Neural progenitor cell (in vitro differentiated cells): ENCODE data around the gene SCCPDH. TPM values are rescaled to one million over a fixed set of nuclear protein-coding genes. Genes with fewer than 3 reads are reported as not detected.
"Not testable (repeated sequence)": the region's sequence is repeated elsewhere in the genome, so short reads cannot be mapped to it uniquely, and the experiment has no call there.

ENCODE experiments used
- DNase-seq: peaks from one replicate; pipeline ENCODE4 v3.0.0-alpha.2; 2016; ENCODE audit warnings: low spot score
- H2AFZ ChIP-seq: fragments of 200-600 bp; sonication (generic); replicated peaks from 2 replicates; pipeline ENCODE4 v1.6.1; 2016; ENCODE audit warnings: antibody characterized with exemption
- H3F3A ChIP-seq: fragments of 200-600 bp; sonication (generic); 2 replicates; pipeline ENCODE4 v1.6.1; 2016; ENCODE audit warnings: antibody characterized with exemption, low read depth
- H3K27ac ChIP-seq: fragments of 200-600 bp; sonication (generic); 2 replicates; pipeline ENCODE4 v1.5.1; 2016; ENCODE audit warnings: mild to moderate bottlenecking
- H3K27me3 ChIP-seq: fragments of 200-600 bp; sonication (generic); 2 replicates; pipeline ENCODE4 v1.6.1; 2016; ENCODE audit warnings: mild to moderate bottlenecking, moderate library complexity
- H3K36me3 ChIP-seq: fragments of 200-600 bp; sonication (generic); 2 replicates; pipeline ENCODE4 v1.5.1; 2016
- H3K4me1 ChIP-seq: fragments of 200-600 bp; sonication (generic); 2 replicates; pipeline ENCODE4 v1.6.1; 2016; ENCODE audit warnings: mixed run types
- H3K4me2 ChIP-seq: fragments of 200-600 bp; sonication (generic); 2 replicates; pipeline ENCODE4 v1.6.1; 2016
- H3K4me3 ChIP-seq: fragments of 200-600 bp; sonication (generic); 2 replicates; pipeline ENCODE4 v1.5.1; 2016
- H3K79me2 ChIP-seq: fragments of 200-600 bp; sonication (generic); 2 replicates; pipeline ENCODE4 v1.6.1; 2016; ENCODE audit warnings: low read depth
- H3K9ac ChIP-seq: fragments of 200-600 bp; sonication (generic); 2 replicates; pipeline ENCODE4 v1.6.1; 2016
- H3K9me3 ChIP-seq: fragments of 200-600 bp; sonication (generic); 2 replicates; pipeline ENCODE4 v1.5.1; 2016; ENCODE audit warnings: low read depth
- H4K20me1 ChIP-seq: fragments of 200-600 bp; sonication (generic); 2 replicates; pipeline ENCODE4 v1.6.1; 2016; ENCODE audit warnings: low read depth
- H3K27ac Mint-ChIP-seq: 3 replicates; pipeline ENCODE4 v1.8.0; 2021; ENCODE audit warnings: mixed read lengths
- H3K27me3 Mint-ChIP-seq: 2 replicates; pipeline ENCODE4 v1.8.0; 2022; ENCODE audit warnings: low read depth, mild to moderate bottlenecking, inconsistent platforms, moderate library complexity, mixed read lengths; ENCODE audit not compliant: insufficient read depth
- H3K36me3 Mint-ChIP-seq: 3 replicates; pipeline ENCODE4 v1.8.0; 2021; ENCODE audit warnings: mixed read lengths
- H3K4me1 Mint-ChIP-seq: 3 replicates; pipeline ENCODE4 v1.8.0; 2021; ENCODE audit warnings: mixed read lengths
- H3K4me3 Mint-ChIP-seq: 3 replicates; pipeline ENCODE4 v1.8.0; 2021; ENCODE audit warnings: mild to moderate bottlenecking, moderate library complexity, mixed read lengths
- H3K9me3 Mint-ChIP-seq: 3 replicates; pipeline ENCODE4 v1.8.0; 2020; ENCODE audit warnings: mixed read lengths
- EZH2 ChIP-seq: fragments of 200-600 bp; sonication (generic); IDR thresholded peaks from 2 replicates; pipeline ENCODE4 v1.6.1; 2017; ENCODE audit warnings: antibody characterized with exemption, mild to moderate bottlenecking, moderate library complexity
- EZH2phosphoT487 ChIP-seq: fragments of 200-600 bp; sonication (generic); IDR thresholded peaks from 2 replicates; pipeline ENCODE4 v1.6.1; 2017; ENCODE audit warnings: antibody characterized with exemption
- total RNA-seq: library from RNA; depleted of rRNA; stranded (reverse); fragments of >200 nt; gene quantifications from 2 replicates; pipeline ENCODE4 v1.2.3, GENCODE V29; 2015; ENCODE audit warnings: low replicate concordance
- TF ChIP-seq, protein P1 (sequence below): fragments of 200-600 bp; sonication (generic); IDR thresholded peaks from 2 replicates; pipeline ENCODE4 v1.5.1; 2017; ENCODE audit warnings: antibody characterized with exemption, mild to moderate bottlenecking

Gene SCCPDH
- total RNA-seq, 1 donor from 2014 or later: 56.3 TPM

DNA sequence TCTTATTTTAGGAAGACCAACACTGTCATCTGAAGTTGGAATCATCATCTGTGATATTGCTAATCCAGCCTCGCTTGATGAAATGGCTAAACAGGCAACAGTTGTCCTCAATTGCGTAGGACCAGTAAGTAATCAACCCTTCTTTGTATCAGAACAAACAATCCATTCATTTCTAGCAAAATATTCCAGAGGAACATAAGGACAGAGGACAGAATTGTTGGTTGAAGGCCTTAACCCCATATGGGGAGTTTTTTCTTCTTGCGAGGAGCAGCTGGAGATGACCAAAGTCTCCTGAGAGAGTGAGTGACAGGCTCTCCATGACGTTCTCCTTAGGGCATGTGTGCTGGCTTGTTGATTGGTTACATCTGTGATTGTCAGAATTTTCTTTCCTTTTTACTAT lies 2.7 kb downstream of the SCCPDH start:
- Histone ChIP-seq H3K36me3 (peaks cover 12% of the 10 kb centered on the region), H3K4me1 (peaks cover 7% of the 10 kb centered on the region), H3K79me2 (peaks cover 17% of the 10 kb centered on the region), H4K20me1 (no peaks in the 10 kb centered on the region), H3K27ac (no peak overlapping the region), H3K4me3 (no peak overlapping the region), H2AFZ (no peak overlapping the region), H3K9ac (no peak overlapping the region), H3F3A (no peaks in the 10 kb centered on the region), H3K27me3 (no peaks in the 10 kb centered on the region), H3K4me2 (no peak overlapping the region), H3K9me3 (no peaks in the 10 kb centered on the region)
- peaks cover 20% of the 10 kb centered on the region for H3K9me3 Mint-ChIP-seq
- no peaks in the 10 kb centered on the region for H3K27me3 Mint-ChIP-seq
- no peak overlapping the region for H3K4me3 Mint-ChIP-seq
- peaks cover 52% of the 10 kb centered on the region for H3K36me3 Mint-ChIP-seq
- no peak for TF ChIP-seq EZH2
- no peak overlapping the region for H3K27ac Mint-ChIP-seq
- peaks cover 14% of the 10 kb centered on the region for H3K4me1 Mint-ChIP-seq
- DNase-seq: no peak

DNA sequence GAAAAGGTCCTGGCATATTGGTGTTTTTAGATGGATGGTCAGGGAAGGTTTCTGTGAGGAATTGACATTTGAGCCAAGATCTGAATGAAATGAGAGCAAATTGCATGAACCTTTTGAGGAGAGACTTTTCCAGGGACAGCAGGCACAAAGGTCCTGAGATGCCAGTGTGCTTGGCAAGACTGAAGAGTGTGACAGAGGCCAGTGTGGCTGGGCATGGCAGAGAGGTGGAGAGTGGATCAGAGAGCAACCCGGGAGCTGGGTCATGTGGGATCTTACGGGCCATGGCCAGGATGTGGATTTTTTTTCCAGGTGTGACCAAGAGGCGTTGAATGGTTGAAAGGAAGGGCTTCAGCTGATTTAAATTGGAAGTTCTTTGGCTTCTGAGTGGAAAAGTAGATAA lies 3.4 kb downstream of the SCCPDH start:
- peaks cover 14% of the 10 kb centered on the region for H3K4me1 Mint-ChIP-seq

DNA sequence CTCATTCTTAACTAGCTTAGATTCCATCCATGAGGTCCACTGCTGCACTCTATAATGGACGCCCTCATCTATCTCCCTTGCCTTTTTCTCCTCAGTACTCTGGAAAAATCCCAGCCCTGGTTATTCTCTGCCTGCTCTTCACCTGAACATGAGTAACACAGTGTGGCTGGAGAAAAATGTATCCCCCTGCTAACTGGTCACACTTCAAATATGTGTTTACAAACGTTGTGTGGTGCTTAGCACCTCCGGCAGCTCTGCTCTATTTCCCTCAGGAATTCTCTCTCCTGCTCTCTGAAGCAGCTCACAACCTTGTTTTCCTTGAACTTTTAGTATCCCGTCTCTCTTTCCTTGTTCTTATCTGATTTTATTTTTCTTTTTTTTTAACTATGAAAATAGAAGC lies 4.1 kb downstream of the SCCPDH start:
- no peak overlapping the region for H3K27ac Mint-ChIP-seq

More for the DNA sequence above, 3.4 kb downstream of the SCCPDH start:
- no peaks in the 10 kb centered on the region for H3K9me3 ChIP-seq
- no peak overlapping the region for H3K4me3 ChIP-seq
- H3K27me3 ChIP-seq: no peaks in the 10 kb centered on the region
- peaks cover 12% of the 10 kb centered on the region for H3K36me3 ChIP-seq
- Mint-ChIP-seq H3K27me3 (no peaks in the 10 kb centered on the region), H3K36me3 (peaks cover 54% of the 10 kb centered on the region), H3K27ac (no peak overlapping the region), H3K4me3 (no peak overlapping the region), H3K9me3 (peaks cover 20% of the 10 kb centered on the region)
- H4K20me1 ChIP-seq: no peaks in the 10 kb centered on the region
- H3K4me2 ChIP-seq: no peak overlapping the region
- H3F3A ChIP-seq: no peaks in the 10 kb centered on the region
- no peak for DNase-seq
- no peak overlapping the region for H2AFZ ChIP-seq
- peaks cover 7% of the 10 kb centered on the region for H3K4me1 ChIP-seq
- no peak overlapping the region for H3K27ac ChIP-seq
- H3K79me2 ChIP-seq: peaks cover 17% of the 10 kb centered on the region
- TF ChIP-seq EZH2phosphoT487 (no peak), EZH2 (no peak)
- TF ChIP-seq, protein P1, sequence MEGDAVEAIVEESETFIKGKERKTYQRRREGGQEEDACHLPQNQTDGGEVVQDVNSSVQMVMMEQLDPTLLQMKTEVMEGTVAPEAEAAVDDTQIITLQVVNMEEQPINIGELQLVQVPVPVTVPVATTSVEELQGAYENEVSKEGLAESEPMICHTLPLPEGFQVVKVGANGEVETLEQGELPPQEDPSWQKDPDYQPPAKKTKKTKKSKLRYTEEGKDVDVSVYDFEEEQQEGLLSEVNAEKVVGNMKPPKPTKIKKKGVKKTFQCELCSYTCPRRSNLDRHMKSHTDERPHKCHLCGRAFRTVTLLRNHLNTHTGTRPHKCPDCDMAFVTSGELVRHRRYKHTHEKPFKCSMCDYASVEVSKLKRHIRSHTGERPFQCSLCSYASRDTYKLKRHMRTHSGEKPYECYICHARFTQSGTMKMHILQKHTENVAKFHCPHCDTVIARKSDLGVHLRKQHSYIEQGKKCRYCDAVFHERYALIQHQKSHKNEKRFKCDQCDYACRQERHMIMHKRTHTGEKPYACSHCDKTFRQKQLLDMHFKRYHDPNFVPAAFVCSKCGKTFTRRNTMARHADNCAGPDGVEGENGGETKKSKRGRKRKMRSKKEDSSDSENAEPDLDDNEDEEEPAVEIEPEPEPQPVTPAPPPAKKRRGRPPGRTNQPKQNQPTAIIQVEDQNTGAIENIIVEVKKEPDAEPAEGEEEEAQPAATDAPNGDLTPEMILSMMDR: no peak
- H3K9ac ChIP-seq: no peak overlapping the region

DNA sequence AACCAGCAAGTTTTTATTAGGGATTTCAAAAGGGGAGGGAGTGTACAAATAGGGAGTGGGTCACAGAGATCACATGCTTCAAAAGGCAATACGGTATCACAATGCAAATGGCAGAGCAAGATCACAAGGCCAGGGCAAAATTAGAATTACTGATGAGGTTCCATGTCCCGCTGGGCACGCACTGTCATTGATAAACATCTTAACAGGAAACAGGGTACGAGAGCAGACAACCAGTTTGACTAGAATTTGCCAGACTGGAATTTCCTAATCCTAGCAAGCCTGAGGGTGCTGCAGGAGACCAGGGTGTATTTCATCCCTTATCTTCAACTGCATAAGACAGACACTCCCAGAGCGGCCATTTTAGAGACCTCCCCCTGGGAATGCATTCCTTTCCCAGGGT lies 4.8 kb downstream of the SCCPDH start:
- Mint-ChIP-seq H3K36me3 (peaks cover 61% of the 10 kb centered on the region), H3K4me1 (peaks cover 11% of the 10 kb centered on the region), H3K9me3 (peaks cover 18% of the 10 kb centered on the region)
- not testable (repeated sequence) for DNase-seq, H3K27ac Mint-ChIP-seq, H3K4me3 Mint-ChIP-seq, H2AFZ ChIP-seq, H3K9me3 ChIP-seq, H3K4me1 ChIP-seq, H3K4me3 ChIP-seq, H4K20me1 ChIP-seq, H3K4me2 ChIP-seq, H3K9ac ChIP-seq, H3K27me3 Mint-ChIP-seq, H3F3A ChIP-seq, H3K27me3 ChIP-seq, H3K27ac ChIP-seq
- Histone ChIP-seq H3K79me2 (peaks cover 17% of the 10 kb centered on the region), H3K36me3 (peaks cover 12% of the 10 kb centered on the region)

More for the DNA sequence above, 4.1 kb downstream of the SCCPDH start:
- no peak overlapping the region for H3K9ac ChIP-seq
- H3K4me2 ChIP-seq: no peak overlapping the region
- Mint-ChIP-seq H3K4me1 (peaks cover 14% of the 10 kb centered on the region), H3K36me3 (peaks cover 54% of the 10 kb centered on the region), H3K4me3 (no peak overlapping the region), H3K9me3 (peaks cover 18% of the 10 kb centered on the region), H3K27me3 (no peaks in the 10 kb centered on the region)
- TF ChIP-seq EZH2phosphoT487 (no peak), EZH2 (no peak)
- TF ChIP-seq, protein P1: no peak
- peaks cover 17% of the 10 kb centered on the region for H3K79me2 ChIP-seq
- H3K36me3 ChIP-seq: peaks cover 12% of the 10 kb centered on the region
- no peak for DNase-seq
- H3K27me3 ChIP-seq: no peaks in the 10 kb centered on the region
- no peak overlapping the region for H2AFZ ChIP-seq
- no peaks in the 10 kb centered on the region for H4K20me1 ChIP-seq
- H3K4me3 ChIP-seq: no peak overlapping the region
- no peaks in the 10 kb centered on the region for H3F3A ChIP-seq
- no peaks in the 10 kb centered on the region for H3K9me3 ChIP-seq
- H3K4me1 ChIP-seq: peaks cover 7% of the 10 kb centered on the region
- no peak overlapping the region for H3K27ac ChIP-seq
